Measurements from ENCODE around the gene MAP1S. TPM values are rescaled to one million over a fixed set of nuclear protein-coding genes. Genes with fewer than 3 reads are reported as not detected.

The MAP1S gene
- total RNA-seq, 1 donor from 2014 or later = 67.1 TPM

DNA sequence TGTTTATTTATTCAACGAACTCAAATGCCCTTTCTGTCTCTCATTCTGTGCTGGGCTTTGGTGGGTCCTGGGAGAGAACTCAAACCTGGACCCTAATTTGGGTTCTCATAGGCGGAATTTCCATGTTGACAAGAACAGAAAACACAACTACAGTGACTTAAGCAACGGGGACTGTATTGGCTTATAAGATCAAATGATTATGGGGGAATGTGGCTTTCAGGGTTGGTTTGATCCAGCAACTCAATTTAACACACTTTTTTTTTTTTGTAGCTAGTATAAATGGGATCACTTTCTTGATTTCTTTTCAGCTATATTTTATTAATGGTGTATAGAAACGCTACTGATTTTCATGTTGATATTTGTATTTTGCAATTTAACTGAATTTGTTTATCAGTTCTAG lies 41.9 kb downstream of the MAP1S start:
- TF ChIP-seq, protein P1, sequence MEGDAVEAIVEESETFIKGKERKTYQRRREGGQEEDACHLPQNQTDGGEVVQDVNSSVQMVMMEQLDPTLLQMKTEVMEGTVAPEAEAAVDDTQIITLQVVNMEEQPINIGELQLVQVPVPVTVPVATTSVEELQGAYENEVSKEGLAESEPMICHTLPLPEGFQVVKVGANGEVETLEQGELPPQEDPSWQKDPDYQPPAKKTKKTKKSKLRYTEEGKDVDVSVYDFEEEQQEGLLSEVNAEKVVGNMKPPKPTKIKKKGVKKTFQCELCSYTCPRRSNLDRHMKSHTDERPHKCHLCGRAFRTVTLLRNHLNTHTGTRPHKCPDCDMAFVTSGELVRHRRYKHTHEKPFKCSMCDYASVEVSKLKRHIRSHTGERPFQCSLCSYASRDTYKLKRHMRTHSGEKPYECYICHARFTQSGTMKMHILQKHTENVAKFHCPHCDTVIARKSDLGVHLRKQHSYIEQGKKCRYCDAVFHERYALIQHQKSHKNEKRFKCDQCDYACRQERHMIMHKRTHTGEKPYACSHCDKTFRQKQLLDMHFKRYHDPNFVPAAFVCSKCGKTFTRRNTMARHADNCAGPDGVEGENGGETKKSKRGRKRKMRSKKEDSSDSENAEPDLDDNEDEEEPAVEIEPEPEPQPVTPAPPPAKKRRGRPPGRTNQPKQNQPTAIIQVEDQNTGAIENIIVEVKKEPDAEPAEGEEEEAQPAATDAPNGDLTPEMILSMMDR (IDR thresholded peaks at IDR 0.05) = no peak
- intact Hi-C loops (cut with DNase I) = loop anchor here (10.0 kb wide), 1 partner anchor 56 kb away; no protein-coding TSS in a partner anchor
- Histone ChIP-seq H3K36me3 (no peaks in the 10 kb centered on the region), H3K4me1 (peaks cover 7% of the 10 kb centered on the region), H3K27me3 (ENCODE audit: low read depth) (no peaks in the 10 kb centered on the region), H3K27ac (no peak overlapping the region), H3K9me3 (no peaks in the 10 kb centered on the region), H3K4me3 (no peak overlapping the region)
- ATAC-seq (no peak), DNase-seq (no peak)

GRCh38 chr19:17762505-17763229 lies 43.4 kb downstream of the MAP1S start:
- H3K4me1 ChIP-seq = peaks cover 14% of the 10 kb centered on the region
- H3K9me3 ChIP-seq = no peaks in the 10 kb centered on the region
- H3K36me3 ChIP-seq = no peaks in the 10 kb centered on the region
- no peak overlapping the region for H3K4me3 ChIP-seq
- ATAC-seq (no peak), DNase-seq (no peak)
- H3K27ac ChIP-seq = no peak overlapping the region
- intact Hi-C loops (cut with DNase I) = loop anchor here (10.0 kb wide), 1 partner anchor 58 kb away; no protein-coding TSS in a partner anchor
- TF ChIP-seq, protein P1 (IDR thresholded peaks at IDR 0.05) = no peak
- H3K27me3 ChIP-seq (ENCODE audit: low read depth) = no peaks in the 10 kb centered on the region

- intact Hi-C loops (cut with DNase I) = loop anchor here (10.0 kb wide), 1 partner anchor 60 kb away; no protein-coding TSS in a partner anchor
- peaks cover 14% of the 10 kb centered on the region for H3K4me1 ChIP-seq
- TF ChIP-seq, protein P1 (IDR thresholded peaks at IDR 0.05) = no peak
- no peaks in the 10 kb centered on the region for H3K9me3 ChIP-seq
- H3K27ac ChIP-seq = no peak overlapping the region
- ATAC-seq (no peak), DNase-seq (no peak)
- no peaks in the 10 kb centered on the region for H3K27me3 ChIP-seq (ENCODE audit: low read depth)
- no peak overlapping the region for H3K4me3 ChIP-seq
- no peaks in the 10 kb centered on the region for H3K36me3 ChIP-seq
Observed at GRCh38 chr19:17764348-17764747, 45.1 kb downstream of the MAP1S start.

DNA sequence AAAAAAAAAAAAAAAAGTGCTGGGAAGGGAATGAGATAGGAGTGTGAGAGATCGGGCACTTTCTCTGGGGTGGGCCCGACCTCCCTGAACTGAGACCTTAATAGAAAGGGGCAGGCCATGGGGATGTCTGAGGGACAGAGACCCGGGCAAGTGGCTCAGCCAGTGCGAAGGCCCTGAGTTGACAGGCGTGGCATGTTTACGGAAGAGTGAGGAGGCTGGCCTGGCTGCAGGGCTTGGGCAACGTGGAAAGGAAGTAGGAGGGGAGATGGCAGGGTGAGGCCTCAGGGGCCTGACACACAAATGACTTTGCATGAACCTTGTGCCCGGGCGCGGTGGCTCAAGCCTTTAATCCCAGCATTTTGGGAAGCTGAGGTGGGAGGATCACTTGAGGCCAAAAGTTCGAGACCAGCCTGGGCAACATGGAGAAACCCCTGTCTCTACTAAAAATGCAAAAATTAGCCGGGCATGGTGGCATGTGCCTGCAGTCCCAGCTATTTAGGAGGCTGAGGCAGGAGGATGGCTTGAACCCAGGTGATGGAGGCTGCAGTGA lies 45.9 kb downstream of the MAP1S start:
- no peaks in the 10 kb centered on the region for H3K9me3 ChIP-seq
- TF ChIP-seq, protein P1 (IDR thresholded peaks at IDR 0.05) = no peak
- H3K36me3 ChIP-seq = no peaks in the 10 kb centered on the region
- no peaks in the 10 kb centered on the region for H3K27me3 ChIP-seq (ENCODE audit: low read depth)
- intact Hi-C loops (cut with DNase I) = loop anchor here (10.0 kb wide), 1 partner anchor 60 kb away; no protein-coding TSS in a partner anchor
- peak; percentile 84 to 89 for ATAC-seq
- peak overlapping the region; percentile 41 for H3K27ac ChIP-seq
- DNase-seq = peak; percentile 89
- peaks cover 14% of the 10 kb centered on the region for H3K4me1 ChIP-seq
- H3K4me3 ChIP-seq = no peak overlapping the region

DNA sequence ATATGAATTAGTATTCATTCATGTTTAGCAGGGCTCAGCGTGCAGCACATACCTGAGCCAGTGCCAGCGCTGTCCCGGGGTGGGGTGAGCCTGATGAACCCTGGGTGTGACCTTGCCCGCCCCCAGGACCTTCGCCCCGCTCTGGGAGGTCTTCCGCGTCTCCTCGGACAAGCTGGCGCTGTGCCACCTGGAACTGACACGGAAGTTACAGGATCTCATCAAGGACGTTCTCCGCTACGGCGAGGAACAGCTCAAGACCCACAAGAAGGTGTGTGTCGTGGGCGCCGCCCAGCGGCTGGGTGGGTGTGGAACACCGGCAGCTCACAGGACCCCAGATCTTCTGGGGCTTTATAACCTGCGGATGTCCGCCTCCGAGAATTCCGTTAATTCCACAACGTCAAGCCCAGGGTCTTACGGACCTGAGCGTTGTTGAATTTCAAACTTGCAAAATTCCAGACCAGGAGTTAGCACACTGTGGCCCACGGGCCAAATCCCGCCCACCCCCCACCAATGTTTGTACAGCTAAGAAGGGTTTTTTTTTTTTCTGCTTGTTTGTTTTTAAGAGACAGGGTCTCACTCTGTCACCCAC lies 47.4 kb downstream of the MAP1S start:
- no peak overlapping the region for H3K27ac ChIP-seq
- H3K4me3 ChIP-seq = no peak overlapping the region
- H3K27me3 ChIP-seq (ENCODE audit: low read depth) = no peaks in the 10 kb centered on the region
- DNase-seq (peak; percentile 90), ATAC-seq (peak; percentile 88)
- TF ChIP-seq, protein P1 (IDR thresholded peaks at IDR 0.05) = peak; percentile 87
- H3K4me1 ChIP-seq = peaks cover 14% of the 10 kb centered on the region
- intact Hi-C loops (cut with DNase I) = loop anchor here (10.0 kb wide), 1 partner anchor 62 kb away; no protein-coding TSS in a partner anchor
- no peaks in the 10 kb centered on the region for H3K36me3 ChIP-seq
- H3K9me3 ChIP-seq = no peaks in the 10 kb centered on the region
